H1 (cell line): Measurements from ENCODE around the gene RICTOR. TPM values are rescaled to one million over a fixed set of nuclear protein-coding genes. Genes with fewer than 3 reads are reported as not detected.

Experiments used
- CTCF ChIA-PET: fragments of 300-600 bp; sonication (Branson Sonifier 250); formaldehyde crosslinking; loops from one replicate; lab custom pipeline; 2021; ENCODE audit not compliant: partially characterized antibody; lab: Charles Lee
- POLR2A ChIA-PET: fragments of 300-600 bp; sonication (Branson Sonifier 250); formaldehyde crosslinking; loops from one replicate; lab custom pipeline; 2021; ENCODE audit warnings: inconsistent platforms; ENCODE audit not compliant: partially characterized antibody; lab: Charles Lee
- DNase-seq, 2 experiments: peaks; one replicate each; pipeline versions ENCODE4 v3.0.0 to v3.0.0-alpha.2; 2010 to 2022; ENCODE audit warnings: low spot score in 2 of 2, low read depth in 1 of 2, mixed read lengths in 1 of 2
- FAIRE-seq: peaks from 2 replicates; lab custom pipeline; 2011; peaks lifted over from hg19 to GRCh38; lab: Jason Lieb, UNC
- H2AFZ ChIP-seq: 2 replicates; pipeline ENCODE4 v1.8.1; 2012; ENCODE audit warnings: low read length, inconsistent platforms
- H2AK5ac ChIP-seq: 2 replicates; pipeline ENCODE4 v1.6.1; 2013; ENCODE audit warnings: low read depth, low read length
- H2BK120ac ChIP-seq: replicated peaks from 2 replicates; pipeline ENCODE3; 2013; ENCODE audit warnings: low read depth, low read length, inconsistent platforms
- H2BK12ac ChIP-seq: 2 replicates; pipeline ENCODE4 v1.6.1; 2013; ENCODE audit warnings: low read depth, low read length
- H2BK15ac ChIP-seq: 2 replicates; pipeline ENCODE4 v1.6.1; 2013; ENCODE audit warnings: low read length
- H2BK20ac ChIP-seq: 2 replicates; pipeline ENCODE4 v1.6.1; 2013; ENCODE audit warnings: low read length
- H2BK5ac ChIP-seq: 2 replicates; pipeline ENCODE4 v1.6.1; 2013; ENCODE audit warnings: low read depth, low read length
- H3K14ac ChIP-seq: 2 replicates; pipeline ENCODE4 v1.6.1; 2013; ENCODE audit warnings: inconsistent platforms; ENCODE audit not compliant: insufficient read length
- H3K18ac ChIP-seq: 2 replicates; pipeline ENCODE4 v1.6.1; 2013; ENCODE audit warnings: low read length; ENCODE audit errors: extremely low read depth
- H3K23ac ChIP-seq: 2 replicates; pipeline ENCODE4 v1.6.1; 2013; ENCODE audit warnings: inconsistent platforms; ENCODE audit not compliant: insufficient read length
- H3K23me2 ChIP-seq: 2 replicates; pipeline ENCODE4 v1.6.1; 2013; ENCODE audit warnings: low read depth, low read length
- H3K27ac ChIP-seq: 2 replicates; pipeline ENCODE4 v1.6.1; 2011; ENCODE audit warnings: low read depth, low read length, inconsistent platforms
- H3K27me3 ChIP-seq, 4 experiments: replicated peaks in 1 of 4; 1 replicate in 1 of 4; 2 replicates in 3 of 4; pipeline versions ENCODE4 v1.6.1 to v1.8.1; 2011 to 2013; ENCODE audit warnings: low read length in 3 of 4, mild to moderate bottlenecking in 3 of 4, inconsistent platforms in 2 of 4, mixed read lengths in 2 of 4, moderate library complexity in 1 of 4; ENCODE audit not compliant: control insufficient read depth in 3 of 4, insufficient read depth in 3 of 4; ENCODE audit errors: extremely low read depth in 1 of 4
- H3K36me3 ChIP-seq, 4 experiments: 2 replicates each; pipeline versions ENCODE4 v1.6.1 to v1.8.1; 2011 to 2013; ENCODE audit warnings: mild to moderate bottlenecking in 4 of 4, low read length in 3 of 4, moderate library complexity in 2 of 4, control low read depth in 1 of 4, inconsistent platforms in 1 of 4; ENCODE audit not compliant: insufficient read depth in 4 of 4, control insufficient read depth in 2 of 4
- H3K4ac ChIP-seq: replicated peaks from 2 replicates; pipeline ENCODE3; 2013; ENCODE audit warnings: low read length, low read depth, mixed read lengths, inconsistent platforms; ENCODE audit not compliant: insufficient read length
- H3K4me1 ChIP-seq, 4 experiments: replicated peaks in 1 of 4; 1 replicate in 1 of 4; 2 replicates in 3 of 4; pipeline versions ENCODE4 v1.6.1 to v1.8.1; 2011 to 2013; ENCODE audit warnings: low read length in 3 of 4, inconsistent platforms in 2 of 4, mixed read lengths in 1 of 4; ENCODE audit not compliant: insufficient read depth in 4 of 4, control insufficient read depth in 3 of 4
- H3K4me2 ChIP-seq, 2 experiments: 2 replicates each; pipeline versions ENCODE4 v1.6.1 to v1.8.1; 2011 to 2013; ENCODE audit warnings: low read depth in 2 of 2, low read length in 2 of 2, control low read depth in 1 of 2, inconsistent platforms in 1 of 2, mild to moderate bottlenecking in 1 of 2; ENCODE audit not compliant: insufficient read depth in 1 of 2
- H3K4me3 ChIP-seq, 4 experiments: fragments of 200-600, 300-600 bp in 1 of 4; sonication (generic), shearing (Covaris generic), sonication (Bioruptor Twin) in 1 of 4; 2 replicates each; pipeline versions ENCODE4 v1.5.1 to v1.8.1; 2011 to 2016; ENCODE audit warnings: low read length in 4 of 4, low read depth in 3 of 4, control low read depth in 2 of 4, inconsistent platforms in 2 of 4, mild to moderate bottlenecking in 2 of 4, mixed read lengths in 1 of 4, moderate library complexity in 1 of 4; ENCODE audit not compliant: insufficient read depth in 2 of 4; ENCODE audit errors: extremely low read depth in 1 of 4
- H3K56ac ChIP-seq: replicated peaks from 2 replicates; pipeline ENCODE3; 2013; ENCODE audit warnings: low read depth, mild to moderate bottlenecking, mixed read lengths, low read length, inconsistent platforms; ENCODE audit not compliant: insufficient read length
- H3K79me1 ChIP-seq: 2 replicates; pipeline ENCODE4 v1.6.1; 2013; ENCODE audit warnings: low read depth, low read length, control low read depth
- H3K79me2 ChIP-seq, 2 experiments: 2 replicates each; pipeline versions ENCODE4 v1.6.1 to v1.8.1; 2012 to 2013; ENCODE audit warnings: low read length in 2 of 2, mild to moderate bottlenecking in 2 of 2, inconsistent platforms in 1 of 2; ENCODE audit not compliant: insufficient read depth in 2 of 2, control insufficient read depth in 1 of 2
- H3K9ac ChIP-seq, 4 experiments: replicated peaks in 1 of 4; 1 replicate in 1 of 4; 2 replicates in 3 of 4; pipeline versions ENCODE4 v1.6.1 to v1.8.1; 2011 to 2013; ENCODE audit warnings: low read depth in 3 of 4, low read length in 3 of 4, control low read depth in 2 of 4, mild to moderate bottlenecking in 2 of 4, moderate library complexity in 2 of 4, inconsistent platforms in 1 of 4; ENCODE audit errors: extremely low read depth in 1 of 4
- H3K9me3 ChIP-seq, 2 experiments: 2 replicates each; pipeline versions ENCODE4 v1.6.1 to v1.8.1; 2012 to 2013; ENCODE audit warnings: mild to moderate bottlenecking in 2 of 2, moderate library complexity in 2 of 2, control low read depth in 1 of 2, inconsistent platforms in 1 of 2, low read depth in 1 of 2, low read length in 1 of 2, mixed read lengths in 1 of 2; ENCODE audit not compliant: insufficient read depth in 2 of 2
- H4K20me1 ChIP-seq, 2 experiments: replicated peaks in 1 of 2; 2 replicates each; pipeline versions ENCODE3 to v1.8.1; 2011 to 2013; ENCODE audit warnings: inconsistent platforms in 2 of 2, low read length in 2 of 2, mild to moderate bottlenecking in 1 of 2; ENCODE audit not compliant: insufficient read depth in 2 of 2, control insufficient read depth in 1 of 2
- H4K5ac ChIP-seq: 2 replicates; pipeline ENCODE4 v1.6.1; 2013; ENCODE audit warnings: low read length, low read depth, mixed read lengths, inconsistent platforms; ENCODE audit not compliant: insufficient read length
- H4K8ac ChIP-seq: 2 replicates; pipeline ENCODE4 v1.8.0; 2013; ENCODE audit warnings: mild to moderate bottlenecking, moderate library complexity, low read length, inconsistent platforms; ENCODE audit not compliant: insufficient read depth; ENCODE audit errors: extremely low read depth
- H4K91ac ChIP-seq: replicated peaks from 2 replicates; pipeline ENCODE3; 2013; ENCODE audit warnings: low read length, mixed read lengths, inconsistent platforms; ENCODE audit not compliant: insufficient read length
- ASH2L ChIP-seq: fragments of 200-600, 300-600 bp; sonication (generic); IDR thresholded peaks from one replicate; pipeline ENCODE4 v1.7.1; 2017; ENCODE audit warnings: low read length
- CTBP2 ChIP-seq: IDR thresholded peaks from 2 replicates; pipeline ENCODE4 v1.7.0; 2011; ENCODE audit warnings: borderline replicate concordance, mild to moderate bottlenecking, moderate library complexity, mixed read lengths, low read length; ENCODE audit not compliant: insufficient read depth, insufficient read length
- CTCF ChIP-seq, 3 experiments: IDR thresholded peaks; 1 replicate in 2 of 3; 2 replicates in 1 of 3; pipeline versions ENCODE4 v1.5.1 to v1.6.1; 2011; ENCODE audit warnings: low read length in 3 of 3, mild to moderate bottlenecking in 3 of 3, inconsistent platforms in 2 of 3, low read depth in 1 of 3, moderate library complexity in 1 of 3; ENCODE audit not compliant: insufficient read depth in 1 of 3; ENCODE audit errors: control extremely low read depth in 1 of 3
- FOSL1 ChIP-seq: IDR thresholded peaks from 2 replicates; pipeline ENCODE4 v1.6.1; 2011; ENCODE audit warnings: mild to moderate bottlenecking, low read depth, low read length, moderate library complexity; ENCODE audit not compliant: insufficient read depth
- GTF2F1 ChIP-seq: IDR thresholded peaks from 2 replicates; pipeline ENCODE4 v1.6.1; 2012; ENCODE audit warnings: low read depth, low read length, improper control_type of control experiment, borderline replicate concordance
- HDAC2 ChIP-seq, 2 experiments: fragments of 300-600 bp in 1 of 2; sonication (generic) in 1 of 2; IDR thresholded peaks; 2 replicates each; pipeline ENCODE4 v1.6.1; 2011 to 2012; ENCODE audit warnings: low read depth in 2 of 2, low read length in 2 of 2, mild to moderate bottlenecking in 2 of 2, moderate library complexity in 2 of 2, borderline replicate concordance in 1 of 2, inconsistent platforms in 1 of 2
- JUND ChIP-seq: IDR thresholded peaks from 2 replicates; pipeline ENCODE4 v1.6.1; 2011; ENCODE audit warnings: mild to moderate bottlenecking, improper control_type of control experiment, low read length
- KDM4A ChIP-seq: IDR thresholded peaks from one replicate; pipeline ENCODE4 v1.7.1; 2012; ENCODE audit warnings: low read depth, mild to moderate bottlenecking, moderate library complexity, low read length, inconsistent platforms; ENCODE audit not compliant: severe bottlenecking
- POLR2AphosphoS5 ChIP-seq: IDR thresholded peaks from 2 replicates; pipeline ENCODE4 v1.6.1; 2011; ENCODE audit warnings: low read depth, low read length
- SP2 ChIP-seq: IDR thresholded peaks from 2 replicates; pipeline ENCODE4 v1.6.1; 2012; ENCODE audit warnings: mild to moderate bottlenecking, low read length, inconsistent platforms
- SP4 ChIP-seq: IDR thresholded peaks from 2 replicates; pipeline ENCODE4 v1.6.1; 2012; ENCODE audit warnings: low read length, inconsistent platforms
- YY1 ChIP-seq: IDR thresholded peaks from 2 replicates; pipeline ENCODE4 v1.6.1; 2011; ENCODE audit warnings: low read depth, mild to moderate bottlenecking, low read length
- WGBS, 2 experiments: shearing (Covaris generic) in 1 of 2; methylation state at CpG; one replicate each; pipeline versions ENCODE4 v1.1.6 to v1.1.7; 2013 to 2015; ENCODE audit warnings: low lambda C conversion rate in 2 of 2, mixed read lengths in 2 of 2, inconsistent platforms in 1 of 2, low coverage in 1 of 2, missing lambda C conversion rate in 1 of 2; ENCODE audit not compliant: insufficient replicate concordance in 2 of 2, insufficient coverage in 1 of 2, insufficient read length in 1 of 2; ENCODE audit errors: extremely low coverage in 1 of 2, missing lambda C conversion rate in 1 of 2; 5-methylcytosine and 5-hydroxymethylcytosine counted together
- polyA plus RNA-seq, 7 experiments: library from polyadenylated mRNA; depleted of rRNA in 3 of 7; stranded (reverse) in 5 of 7; unstranded in 2 of 7; fragments of >200 nt in 5 of 7; fragments of 200-250 nt in 2 of 7; gene quantifications; 1 replicate in 5 of 7; 2 replicates in 1 of 7; 4 replicates in 1 of 7; pipeline versions ENCODE4 v1.2.1 to v1.2.3, GENCODE V29; 2011 to 2013; ENCODE audit warnings: missing spikeins in 2 of 7, mixed read lengths in 2 of 7
- total RNA-seq: library from RNA; stranded (reverse); fragmentation: NEBNext Ultra II Directional; extraction: Animal tissue kit (Norgen Biotek cat#: 25700); gene quantifications from 2 replicates; pipeline ENCODE4 v1.2.1, GENCODE V29; 2021

RICTOR gene
- total and polyA plus RNA-seq, 2 of the 8 experiments (the other 6 are each of a cell fraction or from before 2014, with no cell fraction given), result 4.3 to 26.6 TPM

- H3K79me1 ChIP-seq, result no peaks in the 10 kb centered on the region
- peaks cover 2% of the 10 kb centered on the region in 2 experiments; a peak in 1 of 4 replicates for H3K9me3 ChIP-seq
- H3K36me3 ChIP-seq, result peaks cover 0 to 10% (median 2%) of the 10 kb centered on the region in 4 experiments; a peak in 4 of 8 replicates
- no peak overlapping the region for H4K8ac ChIP-seq
- FAIRE-seq, result no peak
- H3K56ac ChIP-seq, result no peak overlapping the region
- no peak overlapping the region for H3K14ac ChIP-seq
- no peak overlapping the region for H2AFZ ChIP-seq
- no peaks in the 10 kb centered on the region for H3K23me2 ChIP-seq
- no peak overlapping the region for H4K5ac ChIP-seq
- no peak overlapping the region for H3K23ac ChIP-seq
- H3K18ac ChIP-seq, result no peak overlapping the region
- DNase-seq, result no peak
- H2BK15ac ChIP-seq, result no peak overlapping the region
- H2AK5ac ChIP-seq, result no peak overlapping the region
- no peaks in the 10 kb centered on the region for H3K79me2 ChIP-seq
- H2BK5ac ChIP-seq, result no peak overlapping the region
- H3K9ac ChIP-seq, result no peak overlapping the region
- ChIA-PET POLR2A (no interaction called here), CTCF (no interaction called here)
- WGBS, 2 experiments, result 82% methylated on average over 8 of the region's 9 CpGs; no CpG with 5 or more reads in 1 of the 2 experiments
- H3K4ac ChIP-seq, result no peak overlapping the region
- H3K4me1 ChIP-seq, result no peaks in the 10 kb centered on the region
- H4K20me1 ChIP-seq, result no peaks in the 10 kb centered on the region
- H3K4me3 ChIP-seq, result no peak overlapping the region
- no peak overlapping the region for H2BK20ac ChIP-seq
- no peak overlapping the region for H3K4me2 ChIP-seq
- no peak overlapping the region for H2BK120ac ChIP-seq
- H2BK12ac ChIP-seq, result no peak overlapping the region
- H3K27ac ChIP-seq, result no peak overlapping the region
- no peaks in the 10 kb centered on the region for H3K27me3 ChIP-seq
- H4K91ac ChIP-seq, result no peak overlapping the region
- TF ChIP-seq SP2 (no peak), POLR2AphosphoS5 (no peak), JUND (no peak), HDAC2 (IDR thresholded peaks at IDR 0.05; ENCODE audit: borderline replicate concordance in 1 of 2, low read depth in 2 of 2, low read length in 2 of 2) (no peak), SP4 (no peak), GTF2F1 (no peak), FOSL1 (no peak), CTBP2 (no peak), CTCF (IDR thresholded peaks at IDR 0.05; ENCODE audit: control extremely low read depth in 1 of 3, insufficient read depth in 1 of 3, low read depth in 1 of 3, low read length in 3 of 3) (no peak), YY1 (no peak), ASH2L (no peak), KDM4A (no peak)
Measured at GRCh38 chr5:38985909-38986452, 88.2 kb downstream of the RICTOR start.
